ENCODE data around the gene USP48.

Gene USP48

DNA sequence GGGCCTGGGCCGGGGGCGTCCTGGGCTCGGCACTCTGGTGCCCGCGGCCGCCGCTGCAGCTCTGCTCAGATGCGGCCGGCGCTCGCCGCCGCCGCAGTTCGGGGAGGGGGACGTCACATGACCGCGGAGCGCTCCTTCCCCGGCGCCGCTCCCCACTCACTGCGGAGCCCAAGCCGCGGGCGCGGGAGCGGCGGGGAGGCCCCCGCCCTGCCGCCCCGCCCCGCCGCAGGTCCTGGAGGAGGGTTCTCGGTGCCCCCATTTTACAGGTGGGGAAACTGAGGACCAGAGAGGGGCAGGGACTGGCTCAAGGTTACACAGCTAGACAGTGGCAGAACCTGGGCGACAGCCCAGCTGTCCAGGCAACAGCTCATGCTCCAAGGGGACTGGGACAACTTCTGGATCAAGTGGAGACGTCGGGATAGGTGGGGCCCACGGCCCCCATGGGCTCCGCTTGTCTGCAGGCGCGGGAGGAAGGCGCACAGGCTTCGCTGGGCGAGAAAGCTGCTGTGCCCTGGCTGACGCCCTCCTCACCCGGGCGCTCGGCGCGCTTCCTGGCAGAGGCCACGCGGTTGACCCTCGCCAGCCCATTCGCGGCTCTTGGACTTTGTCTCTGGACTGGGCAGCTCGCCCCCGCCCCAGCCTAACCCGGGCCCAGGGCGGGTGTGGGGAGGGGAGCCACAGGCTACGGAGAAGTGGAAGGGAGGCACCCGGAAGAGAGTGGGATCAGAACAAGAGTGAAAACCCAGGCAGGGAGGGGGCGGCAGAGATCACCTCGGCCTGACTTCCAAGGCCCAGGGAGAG is 113.5 kb downstream of the USP48 start, which contains the start of gene RAP1GAP:
RAP1GAP (minus strand) TSS at position 100 of the 801 bp plus-strand sequence. CDS start 49,325 bp downstream, outside the sequence.
- DNase-seq (ENCODE audit: low read depth in 3 of 3, low spot score in 1 of 3): no peak

DNA sequence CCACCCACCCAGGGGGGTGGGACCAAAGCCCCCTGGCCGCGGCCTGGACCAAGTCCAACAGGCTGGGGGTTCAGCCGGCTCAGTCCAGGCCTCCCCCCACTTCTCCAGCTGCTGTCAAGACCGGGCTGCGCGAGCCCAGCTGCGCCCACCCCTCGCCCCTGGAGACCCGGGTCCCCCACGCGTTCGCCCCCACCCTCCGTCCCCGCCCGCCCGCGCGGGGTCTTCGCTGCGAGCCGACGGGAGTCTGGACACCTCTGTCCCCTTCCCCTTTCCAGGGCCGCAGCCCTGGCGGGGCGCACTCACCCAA is 114.0 kb downstream of the USP48 start:
- DNase-seq (ENCODE audit: low read depth in 3 of 3, low spot score in 1 of 3): no peak

GRCh38 chr1:21668232-21668950 is 114.6 kb downstream of the USP48 start:
- DNase-seq (ENCODE audit: low read depth in 3 of 3, low spot score in 1 of 3): no peak

- no peak for DNase-seq (ENCODE audit: low read depth in 3 of 3, low spot score in 1 of 3)
These were observed 115.4 kb downstream of the USP48 start for GRCh38 chr1:21667348-21668231.

GRCh38 chr1:21666576-21667320 is 116.2 kb downstream of the USP48 start:
- DNase-seq (ENCODE audit: low read depth in 3 of 3, low spot score in 1 of 3): no peak

- no peak for DNase-seq (ENCODE audit: low read depth in 3 of 3, low spot score in 1 of 3)
These were observed 117.0 kb downstream of the USP48 start for GRCh38 chr1:21665711-21666575.

GRCh38 chr1:21664806-21665588 is 118.0 kb downstream of the USP48 start:
- DNase-seq (ENCODE audit: low read depth in 3 of 3, low spot score in 1 of 3): no peak

- no peak for DNase-seq (ENCODE audit: low read depth in 3 of 3, low spot score in 1 of 3)
These were observed 118.8 kb downstream of the USP48 start for GRCh38 chr1:21663951-21664805.

DNA sequence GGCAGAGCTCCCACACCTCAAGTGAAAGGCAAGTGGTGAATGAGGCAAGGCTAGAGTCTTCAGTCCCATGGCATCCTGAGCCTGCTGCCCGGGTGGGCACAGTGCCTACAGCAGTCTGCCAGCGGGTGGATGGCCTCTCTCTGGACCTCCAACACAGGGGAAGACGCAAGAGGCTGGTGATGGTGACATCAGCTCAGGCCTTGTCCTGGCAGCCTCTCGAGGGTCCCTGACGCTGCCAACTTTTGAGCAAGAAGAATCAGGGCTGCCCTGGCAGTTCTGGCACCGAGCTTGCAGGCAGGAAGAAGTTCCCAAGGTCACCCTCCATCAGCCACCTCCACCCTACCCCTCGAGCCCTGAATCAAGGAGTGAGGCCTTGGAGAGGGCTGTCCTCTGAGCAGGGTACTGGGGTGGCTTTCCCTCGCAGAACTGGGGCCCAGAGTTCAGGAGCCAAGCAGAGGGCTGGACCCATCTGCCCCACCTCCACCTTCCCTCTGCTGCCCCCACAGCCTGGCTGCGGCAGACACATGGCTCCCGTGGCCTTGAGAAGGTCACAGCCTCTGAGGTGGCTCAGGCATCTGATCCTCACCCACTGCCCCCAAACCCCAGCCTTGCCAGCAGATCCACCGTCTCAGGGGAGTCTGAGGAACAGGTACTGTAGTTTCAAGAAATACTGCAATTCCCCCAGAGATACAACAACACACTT is 119.5 kb downstream of the USP48 start:
- DNase-seq (ENCODE audit: low read depth in 3 of 3, low spot score in 1 of 3): no peak

DNA sequence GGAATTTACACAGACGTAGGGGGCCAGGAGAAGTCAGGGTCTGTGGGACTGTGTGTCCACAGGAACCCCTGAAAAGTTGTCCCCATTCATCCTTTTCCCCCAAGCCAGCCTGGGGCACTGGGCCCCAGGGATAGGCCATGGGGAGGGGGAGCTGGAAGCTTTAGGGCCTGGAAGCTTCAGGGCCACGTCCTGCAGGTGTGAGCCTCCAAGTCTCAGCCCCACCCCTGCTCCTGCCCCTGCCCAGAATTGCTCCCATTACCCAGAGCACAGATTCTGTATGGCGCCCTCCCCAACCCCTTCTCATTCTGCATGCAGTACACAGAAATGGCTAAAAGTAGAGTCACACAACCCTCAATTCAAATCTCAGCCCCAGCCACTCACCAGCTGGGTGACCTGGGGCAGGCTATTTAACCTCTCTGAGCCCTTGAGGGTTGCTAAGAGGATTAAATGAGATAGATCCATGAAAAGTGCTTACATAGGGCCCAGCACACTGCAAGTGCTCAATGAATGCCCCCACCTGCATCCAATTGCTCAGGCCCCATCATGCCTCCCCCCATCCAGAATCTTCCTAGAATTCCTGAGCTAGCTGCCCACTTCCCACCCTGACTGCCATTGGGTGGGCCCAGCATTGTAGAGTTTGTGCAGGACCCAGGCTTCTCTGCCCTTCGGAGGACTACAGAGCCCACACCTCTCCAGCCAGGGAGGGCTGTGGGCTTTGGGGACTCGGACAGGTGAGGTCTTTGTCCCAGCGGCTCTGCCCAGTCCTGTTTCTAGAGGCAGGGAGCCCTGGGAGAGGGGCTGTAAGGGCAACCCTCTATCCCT is 120.3 kb downstream of the USP48 start:
- no peak for DNase-seq (ENCODE audit: low read depth in 3 of 3, low spot score in 1 of 3)

DNA sequence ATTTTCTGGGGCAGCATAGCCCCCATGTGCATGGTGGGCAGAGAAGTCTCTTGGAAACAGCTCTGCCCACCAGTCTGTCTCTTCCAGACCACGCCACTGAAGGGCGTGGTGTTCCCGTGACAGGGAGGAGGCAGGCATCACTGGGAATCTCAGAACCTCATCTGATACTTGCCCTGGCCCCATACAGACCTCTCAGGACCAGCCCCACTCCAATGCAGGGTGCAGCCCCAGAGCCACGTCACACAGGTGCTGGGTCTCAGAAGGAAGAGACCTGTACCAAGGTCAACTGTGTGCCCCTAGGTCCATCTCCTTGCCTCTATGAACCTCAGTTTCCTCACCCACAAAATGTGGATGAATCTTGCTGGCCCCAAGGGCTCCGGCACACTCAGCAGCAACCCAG is 121.1 kb downstream of the USP48 start:
- DNase-seq (ENCODE audit: low read depth in 3 of 3, low spot score in 1 of 3): no peak

DNA sequence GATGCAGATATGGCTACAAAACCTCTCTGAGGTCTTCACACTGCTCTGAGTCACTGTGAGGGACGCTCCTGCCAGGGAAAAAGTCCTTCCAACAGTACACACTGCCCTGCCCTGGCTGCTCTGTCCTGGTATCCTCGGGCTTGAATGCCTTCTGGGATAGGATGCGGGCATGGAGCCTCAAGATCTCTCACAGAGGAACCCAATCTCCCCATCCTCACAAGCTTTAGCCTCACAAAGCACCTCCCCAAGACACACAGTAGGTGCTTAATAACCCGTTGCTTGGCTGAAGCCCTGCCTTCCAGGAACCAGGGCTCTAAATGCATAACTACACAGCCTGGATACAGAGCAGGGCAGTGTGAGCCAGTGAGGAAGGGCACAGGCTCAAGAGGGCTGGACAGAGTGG is 123.0 kb downstream of the USP48 start:
- no peak for DNase-seq (ENCODE audit: low read depth in 3 of 3, low spot score in 1 of 3)

GRCh38 chr1:21659099-21659923 is 123.6 kb downstream of the USP48 start:
- peak; percentile 55 to 77 (median 59) for DNase-seq (ENCODE audit: low read depth in 3 of 3, low spot score in 1 of 3)

DNA sequence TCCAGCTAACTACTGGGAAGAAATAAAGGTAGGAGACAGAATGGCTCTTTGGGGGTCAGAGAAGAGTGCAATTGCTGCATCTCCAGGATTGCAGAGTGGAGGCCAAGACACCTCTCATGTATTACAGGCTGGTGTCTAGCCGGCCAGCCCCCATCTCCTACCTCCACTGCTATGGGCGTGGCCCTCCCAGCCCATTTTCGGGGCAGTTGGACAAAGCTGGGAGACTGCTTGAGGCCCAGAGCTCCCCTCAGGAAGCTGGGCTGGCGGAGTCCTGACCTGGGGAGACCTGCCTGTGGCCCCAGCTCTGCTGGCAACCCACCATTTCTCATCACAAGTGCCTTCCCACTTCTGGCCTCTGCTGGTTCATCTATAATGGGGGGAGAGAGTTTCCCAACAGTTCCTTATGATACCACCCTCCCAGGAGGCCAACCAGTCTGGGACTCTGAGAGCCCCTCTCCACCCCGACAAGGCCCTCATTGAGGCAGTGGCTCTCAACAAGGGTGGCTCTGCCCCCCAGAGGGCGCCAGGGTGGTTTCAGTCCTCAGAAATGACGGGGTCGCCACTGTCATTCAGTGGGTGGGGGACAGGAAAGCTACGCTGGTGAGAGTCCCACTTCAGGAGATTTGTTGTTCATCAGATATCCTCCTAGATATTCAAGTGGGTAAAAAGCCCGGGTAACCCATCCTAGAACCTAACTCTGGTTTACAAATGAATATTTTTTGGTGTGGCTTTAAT is 125.3 kb downstream of the USP48 start:
- DNase-seq (ENCODE audit: low read depth in 3 of 3, low spot score in 1 of 3): no peak

DNA sequence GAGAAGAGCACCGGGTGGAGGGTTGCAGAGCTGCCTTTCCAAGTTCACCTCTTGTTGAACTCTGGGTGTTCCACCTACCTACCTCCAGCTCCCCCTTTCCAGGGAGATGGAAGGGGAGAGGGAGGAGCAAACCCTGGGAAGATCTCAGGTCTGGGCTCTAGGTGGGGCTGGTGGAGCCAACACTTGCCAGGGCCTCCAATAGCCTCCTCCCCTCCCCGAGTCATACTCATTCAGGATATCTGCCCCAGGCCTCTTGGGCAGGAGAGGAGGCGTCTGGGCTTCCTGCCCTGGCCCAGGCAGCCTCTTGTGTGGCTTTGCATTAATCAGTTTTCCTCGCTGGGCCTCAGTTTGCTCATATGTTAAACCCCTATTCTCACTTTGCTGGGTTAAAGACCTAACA is 127.2 kb downstream of the USP48 start:
- no peak for DNase-seq (ENCODE audit: low read depth in 3 of 3, low spot score in 1 of 3)

Data from stimulated activated CD4-positive, alpha-beta T cell treated with anti-CD3 and anti-CD28 coated beads, TNF-alpha, amount 100 ng/mL, for 1 hour (primary cell).